Stimulated activated CD8-positive, alpha-beta memory T cell treated with anti-CD3 and anti-CD28 coated beads, Interleukin-15, amount 100 ng/mL, for 48 hours (primary cell): ENCODE data around the gene ANO6.

Experiments
- DNase-seq, 2 donors: peaks; one replicate each; pipeline ENCODE4 v3.0.0-alpha.2; 2020; ENCODE audit warnings: low read depth in 2 of 2

ANO6 gene

DNA sequence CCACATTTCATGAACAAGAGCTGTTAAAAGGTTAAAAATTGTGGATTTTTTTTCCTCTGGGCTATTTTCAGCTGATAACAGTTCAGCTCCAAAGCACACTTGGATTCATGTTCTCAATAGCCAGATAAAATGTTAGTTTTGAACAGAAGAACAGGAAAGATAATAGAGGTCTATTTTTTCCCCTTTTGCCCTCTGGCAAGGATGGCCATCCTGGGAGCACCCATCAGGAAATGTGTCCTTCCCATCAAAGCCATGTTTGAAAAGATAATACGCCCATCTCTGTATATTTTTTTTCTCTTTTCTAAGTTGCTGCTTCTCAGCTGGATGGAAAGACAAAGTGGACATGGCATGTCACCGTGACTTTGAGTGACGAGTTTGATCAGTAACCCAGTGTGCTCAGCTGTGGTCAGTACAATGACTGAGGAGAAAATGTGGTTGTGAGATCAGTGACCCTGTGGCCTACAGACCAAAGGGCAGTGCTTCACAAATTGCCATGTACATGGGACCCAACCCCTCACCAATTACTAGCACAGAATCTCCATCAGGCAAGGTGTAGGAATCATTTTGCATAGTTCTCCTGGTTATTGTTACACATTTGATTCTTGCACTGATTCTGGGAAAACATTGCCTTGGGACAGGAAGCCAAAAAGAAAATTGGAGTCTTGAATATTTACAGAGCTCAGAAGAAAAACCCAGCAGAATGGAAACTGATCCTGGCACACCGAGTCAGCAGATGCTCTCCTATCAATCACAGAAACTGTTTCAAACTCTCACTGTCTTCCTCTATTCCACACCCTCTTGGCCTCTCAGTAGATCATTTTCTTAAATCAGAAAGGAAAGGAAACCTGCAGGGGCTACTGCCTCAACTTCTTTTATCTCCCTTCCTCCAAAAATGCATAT is 64.3 kb downstream of the ANO6 start:
- no peak for DNase-seq

DNA sequence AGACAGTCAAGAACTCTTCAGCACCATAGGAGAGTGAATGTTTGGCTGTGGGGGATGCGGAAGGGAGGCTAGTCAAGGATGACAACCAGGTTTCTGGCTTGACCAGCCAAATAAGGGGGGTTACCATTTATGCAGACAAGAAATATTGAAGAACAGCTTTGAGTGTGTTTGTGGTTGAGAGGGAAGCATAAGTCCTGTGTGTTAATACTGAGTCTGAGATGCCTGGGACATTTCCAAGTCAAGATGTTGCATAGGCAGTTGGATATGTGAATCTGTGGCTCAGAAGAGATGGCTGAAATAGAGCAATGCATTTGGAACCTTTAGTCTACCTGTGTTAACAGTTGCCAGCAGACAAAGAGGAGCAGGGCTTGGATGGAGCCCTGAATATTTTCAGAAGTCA is 66.1 kb downstream of the ANO6 start:
- DNase-seq = no peak

DNA sequence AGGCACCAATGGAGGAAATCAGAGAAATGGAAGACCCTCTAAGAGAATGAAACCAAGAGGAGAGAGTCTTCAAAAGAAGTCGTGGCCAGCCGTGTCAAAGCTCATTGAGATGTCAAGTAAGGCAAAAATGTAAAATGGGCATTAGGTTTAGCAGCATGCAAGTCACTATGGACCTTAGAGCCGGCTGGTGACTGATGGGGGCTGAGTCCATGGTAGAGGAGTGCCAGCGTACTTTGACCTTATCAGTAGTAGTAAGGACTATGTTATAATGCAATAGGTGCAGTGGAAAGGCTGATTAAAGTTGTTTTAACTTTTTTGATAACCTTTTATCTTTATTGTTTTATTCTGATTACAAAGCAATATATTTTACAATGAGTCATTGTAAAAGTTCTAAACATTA is 66.5 kb downstream of the ANO6 start:
- no peak for DNase-seq

DNA sequence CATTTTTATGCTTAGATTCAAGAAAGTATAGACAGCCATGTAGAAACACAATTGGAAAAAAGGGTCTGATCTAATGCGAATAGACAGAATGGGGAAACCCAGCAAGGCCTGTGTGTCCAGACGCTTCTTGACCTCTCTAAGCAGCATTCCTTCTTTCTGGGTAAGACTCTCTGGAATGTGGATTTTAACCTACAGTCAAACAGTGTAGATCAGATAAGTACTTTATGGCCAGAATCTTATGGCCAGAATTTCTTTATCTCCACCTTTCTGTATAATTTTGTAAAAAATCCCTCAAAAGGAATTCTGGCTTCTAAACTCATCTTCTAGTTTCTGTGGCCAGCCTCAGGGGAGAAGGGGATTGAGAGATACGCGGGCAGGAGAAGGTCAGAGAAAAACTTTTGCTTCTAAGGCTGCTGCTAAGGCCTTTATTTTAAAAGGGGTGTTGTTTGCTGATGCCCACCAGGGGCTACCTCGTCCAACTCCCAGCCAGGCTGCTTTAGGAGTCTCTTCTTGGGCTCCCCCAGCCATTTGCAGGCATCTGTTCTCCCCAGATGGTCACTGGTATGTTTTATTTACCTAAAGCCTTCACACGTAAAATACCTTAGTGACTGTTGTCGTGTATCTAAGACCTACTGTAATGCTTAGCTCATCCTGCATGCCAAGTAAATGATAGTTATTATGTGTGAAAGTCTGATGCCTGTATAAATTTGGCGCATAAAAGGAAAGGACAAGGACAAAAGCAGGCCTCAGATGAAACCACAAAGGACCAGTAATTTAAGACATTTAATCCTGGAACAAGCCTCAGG is 68.4 kb downstream of the ANO6 start:
- no peak for DNase-seq

DNA sequence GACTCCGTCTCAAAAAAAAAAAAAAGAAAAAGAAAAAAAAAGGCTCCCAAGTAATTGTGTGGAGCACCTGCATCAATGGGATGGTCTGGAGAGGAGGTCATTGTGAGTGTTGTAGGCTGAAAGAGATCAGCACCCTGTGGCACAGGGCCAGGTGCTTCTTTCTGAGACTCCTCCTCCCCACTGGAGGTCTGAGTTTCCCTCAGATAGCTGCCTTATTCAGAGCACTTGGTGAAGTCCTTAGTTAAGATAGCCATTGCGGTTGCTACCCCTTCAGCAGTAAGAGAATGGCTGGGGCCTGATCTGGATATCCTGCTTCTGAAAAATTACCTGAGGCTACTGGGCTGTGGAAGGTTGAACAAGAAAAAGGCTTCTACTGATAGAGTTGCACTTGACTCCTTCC is 69.8 kb downstream of the ANO6 start:
- DNase-seq = no peak

DNA sequence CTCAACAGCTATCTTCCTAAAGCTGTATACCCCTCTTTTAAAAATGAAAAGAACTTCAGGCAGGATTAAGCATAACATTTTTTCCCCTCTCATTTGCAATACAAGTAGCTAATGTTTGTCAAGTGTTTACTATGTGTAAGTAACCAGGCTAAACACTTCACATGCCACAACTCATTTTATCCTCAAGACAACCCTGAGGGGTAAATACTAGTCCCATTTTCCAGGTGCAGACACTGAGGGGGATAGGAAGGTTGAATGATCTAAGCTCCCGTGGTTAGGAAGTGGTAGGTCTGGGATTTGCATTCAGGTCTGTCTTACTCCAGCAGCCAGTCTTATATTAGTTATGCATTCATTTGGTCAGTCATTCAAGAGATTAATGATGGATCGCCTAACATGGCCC is 70.7 kb downstream of the ANO6 start:
- no peak for DNase-seq

DNA sequence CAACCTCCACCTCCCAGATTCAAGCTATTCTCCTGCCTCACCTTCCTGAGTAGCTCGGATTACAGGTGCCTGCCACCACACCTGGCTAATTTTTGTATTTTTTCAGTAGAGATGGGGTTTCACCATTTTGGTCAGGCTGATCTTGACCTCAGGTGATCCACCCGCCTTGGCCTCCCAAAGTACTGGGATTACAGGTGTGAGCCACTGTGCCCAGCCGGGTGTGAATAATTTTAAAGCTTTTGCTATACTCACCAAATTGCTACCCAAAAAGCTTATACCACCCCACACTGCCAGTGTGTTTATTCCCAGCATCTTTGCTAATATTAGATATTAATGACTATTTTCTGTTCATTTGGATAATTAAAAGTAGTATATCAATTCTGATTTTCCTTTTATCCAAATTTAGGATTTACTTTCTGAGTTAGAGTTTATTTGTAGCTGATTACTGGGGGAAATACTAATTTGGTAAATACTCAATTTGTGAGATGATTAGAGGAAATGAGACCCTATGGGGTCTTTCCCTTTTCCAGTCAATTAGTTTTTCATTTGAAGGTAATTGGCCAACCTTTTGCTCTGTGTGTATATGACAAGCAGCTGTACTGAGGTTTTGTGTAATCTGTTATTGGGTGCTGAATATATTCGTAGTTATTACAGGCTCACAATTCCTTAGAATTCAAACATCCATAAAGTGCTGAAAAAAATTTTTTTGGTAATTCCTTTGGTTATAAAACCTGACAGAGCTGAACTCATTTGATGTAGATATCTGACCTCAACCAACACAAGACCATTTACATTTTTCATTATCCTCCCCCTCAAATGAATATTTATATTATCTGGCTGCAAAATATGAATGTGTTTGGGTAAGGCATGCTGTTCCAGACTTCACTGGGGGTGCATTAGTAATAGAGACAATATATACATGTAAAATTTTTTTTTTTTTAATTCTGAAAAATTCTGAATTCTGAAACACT is 73.6 kb downstream of the ANO6 start:
- no peak for DNase-seq

DNA sequence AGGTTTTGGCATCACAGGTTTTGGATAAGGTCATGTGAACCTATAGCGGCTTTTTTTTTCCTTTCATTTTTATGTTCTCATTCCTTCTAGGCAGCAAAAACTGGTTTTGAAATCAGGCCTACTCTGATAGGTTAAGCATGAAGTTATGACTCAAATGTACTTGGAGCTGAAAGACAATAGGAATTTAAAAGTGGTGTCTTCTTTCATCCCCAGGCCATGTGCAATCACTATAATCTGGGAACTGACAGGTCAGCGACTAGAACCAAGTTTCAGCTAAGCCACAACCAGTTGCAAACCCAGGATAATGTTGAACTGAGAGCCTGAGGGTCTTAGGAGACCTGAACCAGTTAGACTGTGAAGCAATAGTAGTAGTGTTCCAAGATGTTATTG is 74.3 kb downstream of the ANO6 start:
- DNase-seq = no peak

DNA sequence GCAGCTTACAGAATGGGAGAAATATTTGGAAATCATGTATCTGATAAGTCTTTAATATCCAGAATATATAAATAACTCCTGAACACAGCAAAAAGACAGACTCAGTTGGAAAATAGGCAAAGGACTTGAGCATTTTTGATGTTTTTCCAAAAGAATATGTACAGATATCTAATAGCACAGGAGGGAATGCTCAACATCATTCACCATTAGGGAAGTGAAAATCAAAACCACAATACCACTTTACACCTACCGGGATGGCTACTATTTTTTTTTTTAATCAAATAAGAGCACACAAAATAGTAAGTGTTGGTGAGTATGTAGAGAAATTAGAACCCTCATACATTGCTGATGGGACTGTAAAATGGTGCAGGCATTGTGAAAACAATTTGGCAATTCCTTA is 75.6 kb downstream of the ANO6 start:
- DNase-seq = no peak

DNA sequence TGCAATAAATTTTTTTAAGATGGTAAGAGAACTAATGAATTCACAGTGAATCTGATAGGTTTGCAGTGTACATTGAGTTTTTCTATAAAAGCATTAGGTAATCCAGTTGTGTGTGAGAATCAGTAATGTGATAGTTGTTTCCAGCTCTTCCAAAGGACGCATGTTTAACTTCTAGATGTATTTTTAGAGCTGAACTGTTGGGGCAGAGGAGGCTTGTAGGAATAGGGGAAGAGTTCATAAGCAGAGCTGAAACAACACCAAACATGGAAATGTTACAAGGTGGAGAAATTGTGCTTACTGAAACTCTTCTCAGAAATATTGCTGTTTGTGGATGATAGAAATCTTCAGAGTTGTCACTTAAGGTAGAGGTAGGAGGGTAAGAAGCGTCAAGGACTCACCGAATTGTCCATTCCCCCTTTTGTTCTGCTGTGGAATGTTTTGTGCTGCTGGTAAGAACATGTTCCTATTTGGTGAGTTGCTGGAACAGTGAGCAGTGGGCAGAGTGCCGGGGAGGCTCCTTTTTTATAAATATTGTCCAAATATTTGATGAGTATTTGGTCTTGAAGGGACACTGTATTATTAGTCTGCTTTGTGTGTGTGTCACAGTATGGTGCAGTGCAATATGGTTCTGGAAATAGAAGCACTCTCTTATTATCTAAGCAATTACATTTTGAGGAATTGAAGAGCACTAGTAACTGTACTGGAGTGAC is 76.7 kb downstream of the ANO6 start:
- no peak for DNase-seq

DNA sequence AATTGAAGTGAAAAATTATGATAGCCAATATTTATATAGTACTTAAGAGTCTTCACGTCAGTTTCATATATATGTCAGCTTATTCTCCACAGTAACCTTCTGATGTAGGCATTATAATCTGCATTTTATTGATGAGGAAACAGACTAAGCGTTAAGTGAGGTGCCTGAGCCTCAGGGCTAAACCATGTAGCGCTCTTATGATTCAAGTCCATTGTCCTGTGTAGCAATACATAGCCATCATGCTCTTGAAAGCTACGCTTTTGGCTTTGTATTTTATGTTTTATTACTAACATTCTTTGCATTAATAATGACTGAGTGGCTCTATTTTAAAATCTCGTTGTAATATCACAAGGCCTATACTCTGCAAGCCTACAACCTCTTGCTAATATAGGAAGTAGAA is 79.0 kb downstream of the ANO6 start:
- no peak for DNase-seq

DNA sequence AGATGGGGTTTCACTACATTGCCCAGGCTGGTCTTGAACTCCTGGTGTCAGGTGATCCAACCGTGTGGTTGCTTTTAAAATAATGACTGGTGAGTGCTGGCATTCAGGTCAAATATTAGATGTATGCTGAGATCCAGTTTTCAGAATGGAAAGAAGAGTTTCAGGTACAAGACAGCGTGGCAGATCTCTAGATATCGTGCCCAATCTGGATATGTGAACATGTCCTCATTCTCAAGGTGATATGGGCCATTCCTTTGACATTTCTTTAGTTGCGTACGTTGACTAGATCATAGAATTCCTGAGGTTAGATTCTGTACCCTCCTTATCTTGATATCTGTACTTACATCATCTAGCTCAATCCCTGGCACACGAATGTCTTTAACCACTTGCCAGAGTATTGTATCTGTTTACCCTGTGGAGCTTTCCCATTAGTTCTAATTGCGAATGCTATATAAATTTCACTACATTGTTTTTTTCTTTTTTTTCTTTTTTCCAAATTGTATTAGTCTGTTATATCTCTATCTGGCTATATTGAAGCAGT is 80.2 kb downstream of the ANO6 start:
- no peak for DNase-seq

DNA sequence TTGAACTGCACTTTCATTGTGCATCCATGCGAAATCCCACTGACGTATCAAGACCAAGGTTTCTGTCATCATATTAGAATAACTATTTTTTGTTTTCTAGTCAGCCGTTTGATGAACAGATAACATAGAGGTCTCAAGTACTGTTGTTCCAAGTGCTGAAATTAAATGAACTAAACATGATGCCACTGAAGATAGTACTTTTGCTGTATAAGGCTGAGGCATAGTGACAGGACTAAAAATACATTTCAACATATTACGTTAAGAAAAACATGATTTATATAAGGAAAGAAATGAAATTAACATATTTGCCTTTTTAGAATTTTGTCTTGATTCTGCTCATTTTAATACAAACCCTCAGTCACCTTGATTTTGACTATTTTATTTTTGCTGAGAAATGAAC is 82.2 kb downstream of the ANO6 start:
- DNase-seq = no peak

DNA sequence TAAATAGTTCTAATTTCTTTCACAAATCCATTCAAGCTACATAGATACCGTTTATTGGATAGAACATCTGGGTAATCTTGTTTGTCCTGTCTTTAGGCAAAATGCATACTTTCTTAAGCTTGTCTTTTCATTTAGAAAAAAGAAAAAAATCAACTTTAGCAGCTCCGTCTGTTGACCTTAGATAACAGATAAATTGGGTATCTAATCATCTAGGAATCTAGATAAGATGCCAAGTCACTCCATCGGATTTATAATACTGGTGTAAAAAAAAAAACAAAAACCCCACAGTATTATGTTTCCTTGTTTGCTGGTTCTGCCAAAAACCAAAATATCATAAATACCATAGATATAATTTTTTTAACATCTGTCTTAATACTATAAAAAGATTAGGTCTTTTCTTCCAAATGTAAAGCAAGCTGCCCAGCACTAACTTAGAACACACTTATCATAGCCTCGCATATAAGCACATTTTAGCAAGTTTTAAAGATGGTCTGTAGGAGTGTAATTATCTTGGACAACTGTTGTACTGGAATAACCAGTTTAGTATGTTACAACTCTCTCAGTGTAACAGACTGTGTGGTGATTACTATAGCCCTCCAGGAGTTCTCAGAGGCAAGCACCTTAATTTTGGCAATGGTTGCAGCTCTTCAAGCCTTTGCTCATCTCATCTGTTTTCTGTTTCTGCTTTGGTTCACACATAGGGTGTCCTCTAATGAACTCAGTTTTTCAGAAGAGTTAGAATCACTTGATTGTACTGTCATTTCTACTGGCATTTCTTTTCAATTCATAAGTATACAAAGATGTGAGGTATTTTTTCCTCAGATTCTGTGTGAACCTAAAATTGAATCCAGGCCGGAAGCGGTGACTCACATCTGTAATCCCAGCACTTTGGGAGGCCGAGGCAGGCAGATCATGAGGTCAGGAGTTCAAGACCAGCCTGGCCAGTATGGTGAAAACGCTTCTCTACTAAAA is 83.1 kb downstream of the ANO6 start:
- DNase-seq = no peak

DNA sequence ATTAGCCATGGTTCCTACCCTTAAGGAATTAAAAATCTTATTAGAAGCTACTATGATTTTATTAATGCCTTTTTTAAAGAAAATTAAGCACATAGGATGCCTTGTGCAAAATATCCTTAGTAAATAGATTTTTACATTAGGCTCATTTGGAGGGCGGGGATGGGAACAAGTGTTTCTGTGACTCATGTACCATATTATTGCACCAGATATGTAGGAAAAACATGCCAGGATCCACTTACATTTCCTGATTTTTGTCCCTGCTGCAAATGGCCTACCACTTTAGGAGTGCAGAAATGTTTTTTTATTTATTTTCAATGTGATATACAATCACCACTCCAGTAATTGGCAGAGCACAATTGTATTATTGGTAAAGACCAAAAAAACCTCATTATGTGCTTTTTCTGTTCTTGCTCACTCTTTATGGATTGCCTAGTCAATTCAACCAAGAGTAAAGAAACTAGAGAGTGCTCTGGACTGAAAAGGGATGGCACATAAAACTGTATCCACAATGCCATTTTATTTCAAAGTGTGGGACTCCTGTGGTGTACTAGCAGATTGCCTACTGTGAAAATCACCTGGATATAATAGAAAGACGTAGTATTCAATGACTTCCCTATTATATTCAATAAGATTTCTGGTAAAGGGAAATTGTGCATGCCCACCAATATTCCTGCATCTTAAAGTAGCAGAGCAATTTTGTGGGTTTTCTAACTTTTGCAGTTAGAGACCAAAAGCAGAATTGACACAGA is 86.9 kb downstream of the ANO6 start:
- DNase-seq = no peak

DNA sequence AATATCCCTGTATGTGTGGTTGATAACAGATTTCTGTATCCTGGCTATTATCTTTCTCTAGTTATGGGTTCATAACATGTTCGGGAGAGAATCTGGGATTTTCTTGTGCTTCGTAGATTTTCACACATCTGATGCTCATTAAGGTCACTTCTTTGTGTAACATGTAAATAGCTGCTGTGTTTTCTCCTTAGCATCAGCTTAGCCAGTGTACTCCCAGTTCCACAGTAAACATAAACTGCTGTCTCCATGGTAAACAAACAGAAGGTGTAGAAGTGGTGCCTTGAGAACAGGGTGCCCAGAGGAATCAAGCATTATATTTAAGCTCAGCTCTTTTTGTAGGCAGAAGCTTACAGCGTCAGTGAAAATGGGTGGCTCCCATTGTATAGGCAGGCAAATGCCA is 88.0 kb downstream of the ANO6 start:
- DNase-seq = no peak

DNA sequence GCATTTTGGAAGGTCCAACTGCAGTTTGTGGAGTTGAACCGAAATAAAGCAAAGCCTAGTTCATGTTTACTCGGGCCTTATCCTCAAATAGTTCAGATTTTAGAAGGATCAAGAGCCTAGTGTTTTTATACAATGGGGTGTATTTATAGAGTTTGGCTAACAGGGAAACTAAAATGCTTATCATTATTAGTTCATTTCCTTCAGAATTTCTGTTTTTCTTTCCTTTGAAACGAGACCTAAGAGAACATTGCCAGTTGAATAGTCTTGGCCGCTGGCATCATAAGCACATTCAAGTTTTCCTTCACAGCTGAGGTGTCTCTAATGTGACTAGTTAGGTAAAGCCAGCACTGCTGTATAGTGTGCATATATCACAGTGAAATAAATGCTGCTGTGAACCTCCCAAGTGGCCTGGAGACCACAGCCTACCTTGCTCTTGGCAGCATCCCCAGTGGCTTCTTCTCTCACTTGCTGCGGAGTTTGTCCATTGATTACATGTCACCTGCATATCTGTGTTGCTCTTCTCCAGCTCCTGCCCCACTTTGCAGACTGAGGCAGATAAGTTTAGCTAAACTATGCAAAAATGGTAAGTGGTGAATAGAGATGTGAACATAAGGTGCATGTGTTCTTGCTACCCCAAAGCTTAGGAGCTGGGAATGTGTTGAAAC is 88.8 kb downstream of the ANO6 start:
- DNase-seq = no peak

DNA sequence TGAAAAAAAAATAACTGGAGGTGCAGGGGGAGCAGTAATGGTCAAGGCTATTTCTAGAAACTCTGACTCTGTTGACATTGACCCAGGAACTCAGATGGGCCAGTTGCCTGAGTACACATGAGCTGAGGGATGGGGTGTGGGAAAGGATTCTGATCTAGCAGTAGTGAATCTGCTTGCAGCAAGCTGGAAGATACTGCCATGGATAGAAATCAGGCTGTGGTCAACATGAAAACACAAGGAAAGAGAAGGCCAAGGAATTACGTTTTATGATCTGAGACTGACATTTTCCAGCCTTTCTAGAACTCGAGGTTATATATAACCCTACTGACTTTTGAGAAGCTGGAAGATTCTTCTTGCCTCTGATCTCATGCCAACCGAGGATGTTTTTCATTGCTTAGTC is 90.0 kb downstream of the ANO6 start:
- no peak for DNase-seq
